IPS-15b (cell line): ENCODE data around the gene PLEKHM3.
A peak's percentile ranks its signal among the peaks of the same experiment; 100 is the strongest.

Source experiments
- H3K27me3 ChIP-seq: one replicate; pipeline ENCODE4 v1.6.1; 2013; ENCODE audit warnings: low read length; ENCODE audit not compliant: control insufficient read depth, insufficient read depth
- H3K36me3 ChIP-seq: one replicate; pipeline ENCODE4 v1.6.1; 2013; ENCODE audit warnings: low read length; ENCODE audit not compliant: control insufficient read depth, insufficient read depth
- H3K4me1 ChIP-seq: one replicate; pipeline ENCODE4 v1.6.1; 2013; ENCODE audit warnings: mild to moderate bottlenecking, low read length; ENCODE audit not compliant: control insufficient read depth, insufficient read depth
- H3K4me3 ChIP-seq: one replicate; pipeline ENCODE4 v1.5.1; 2013; ENCODE audit warnings: low read depth, low read length
- H3K9ac ChIP-seq: one replicate; pipeline ENCODE4 v1.6.1; 2013; ENCODE audit warnings: low read depth, mild to moderate bottlenecking, low read length
- H3K9me3 ChIP-seq: one replicate; pipeline ENCODE4 v1.6.1; 2013; ENCODE audit warnings: mild to moderate bottlenecking, low read length; ENCODE audit not compliant: control insufficient read depth, insufficient read depth

PLEKHM3 gene

DNA sequence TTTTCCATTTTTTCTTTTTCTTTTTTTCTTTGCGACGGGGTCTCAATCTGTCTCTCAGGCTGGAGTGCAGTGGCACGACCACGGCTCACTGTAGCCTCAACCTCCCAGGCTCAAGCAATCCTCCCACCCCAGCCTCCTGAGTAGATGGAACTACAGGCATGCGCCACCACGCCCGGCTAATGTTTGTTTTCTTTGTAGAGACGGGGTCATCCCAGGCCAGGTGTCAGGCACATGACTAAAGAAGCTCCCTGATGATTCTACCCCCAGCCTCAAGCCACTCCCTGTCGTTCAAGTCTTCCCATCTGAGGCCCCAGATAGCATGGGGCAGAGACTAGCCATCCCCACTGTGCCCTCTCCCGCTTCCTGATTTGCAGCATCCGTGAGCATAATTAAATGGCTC, 245.8 kb downstream of the PLEKHM3 start:
- Histone ChIP-seq H3K9me3 (no peaks in the 10 kb centered on the region), H3K4me1 (no peaks in the 10 kb centered on the region), H3K9ac (no peak overlapping the region), H3K27me3 (no peaks in the 10 kb centered on the region), H3K4me3 (no peak overlapping the region), H3K36me3 (no peaks in the 10 kb centered on the region)

DNA sequence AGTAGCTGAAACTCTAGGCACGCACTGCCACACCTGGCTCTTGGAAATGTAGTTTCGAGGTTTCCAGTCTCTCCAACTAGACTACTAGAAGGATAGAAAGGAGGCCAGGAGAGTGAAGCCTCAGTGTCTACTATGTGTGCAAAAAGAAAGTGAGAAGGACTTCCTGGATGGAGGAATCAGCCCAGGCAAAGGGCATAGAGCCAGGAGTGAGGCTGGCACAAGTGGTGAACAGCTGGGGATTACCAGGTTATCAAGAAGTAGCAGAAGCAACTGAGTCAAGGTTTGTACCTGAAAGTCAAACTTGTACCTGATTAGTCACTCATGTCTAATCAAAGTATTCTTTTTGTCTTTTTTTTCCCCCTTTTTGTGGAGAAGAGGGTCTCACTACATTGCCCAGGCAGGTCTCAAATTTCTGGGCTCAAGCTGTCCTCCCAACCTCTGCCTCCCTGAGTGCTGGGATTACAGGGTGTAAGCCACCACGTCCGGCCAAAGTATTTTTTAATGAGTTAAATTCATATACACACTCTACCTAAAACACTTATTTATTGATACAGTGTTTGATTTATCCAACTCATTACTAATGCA, 246.9 kb downstream of the PLEKHM3 start:
- Histone ChIP-seq H3K9ac (no peak overlapping the region), H3K4me3 (no peak overlapping the region), H3K4me1 (no peaks in the 10 kb centered on the region)

DNA sequence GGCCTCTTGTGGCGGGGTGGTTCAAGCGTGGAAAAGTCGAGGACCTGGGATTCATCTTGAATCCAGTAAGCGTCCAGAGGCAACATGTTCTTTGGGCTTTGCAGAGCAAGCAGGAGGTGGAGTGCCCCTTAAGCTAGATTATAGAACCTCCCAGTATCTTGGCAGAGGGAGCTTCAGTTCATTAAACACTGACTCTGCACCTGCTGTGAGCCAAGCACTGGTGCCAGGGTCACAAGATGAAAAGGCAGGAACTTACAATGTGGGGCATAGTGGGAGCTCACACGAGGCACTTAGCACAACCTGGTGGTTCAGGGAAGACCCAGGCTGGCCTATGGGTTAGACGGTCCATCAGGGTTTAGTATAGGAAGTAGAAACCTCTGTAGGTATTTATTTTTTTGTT, 248.2 kb downstream of the PLEKHM3 start:
- Histone ChIP-seq H3K4me3 (no peak overlapping the region), H3K9me3 (no peaks in the 10 kb centered on the region), H3K9ac (no peak overlapping the region), H3K4me1 (no peaks in the 10 kb centered on the region), H3K36me3 (no peaks in the 10 kb centered on the region), H3K27me3 (no peaks in the 10 kb centered on the region)

More for the DNA sequence above, 246.9 kb downstream of the PLEKHM3 start:
- Histone ChIP-seq H3K9me3 (no peaks in the 10 kb centered on the region), H3K27me3 (no peaks in the 10 kb centered on the region), H3K36me3 (no peaks in the 10 kb centered on the region)

DNA sequence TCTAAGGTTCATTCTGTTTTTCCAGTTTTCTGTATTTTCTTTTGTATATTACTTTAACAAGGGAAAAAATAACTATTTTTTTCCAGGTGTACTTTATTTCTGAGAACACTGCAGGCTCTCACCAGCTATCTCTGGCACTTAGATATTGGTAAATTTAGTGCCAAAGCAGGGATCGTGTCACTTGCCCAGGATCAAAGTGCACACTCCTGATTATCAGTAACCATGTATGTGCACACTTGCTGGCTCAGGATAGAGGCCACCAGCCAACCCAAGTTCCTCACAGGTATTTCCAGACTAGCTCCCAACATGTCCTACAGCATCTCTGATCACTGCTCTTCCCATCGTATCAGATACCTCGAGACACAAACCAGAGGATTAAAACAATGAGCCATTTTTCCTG, 249.9 kb downstream of the PLEKHM3 start:
- Histone ChIP-seq H3K27me3 (no peaks in the 10 kb centered on the region), H3K36me3 (no peaks in the 10 kb centered on the region), H3K4me3 (no peak overlapping the region), H3K9me3 (no peaks in the 10 kb centered on the region), H3K9ac (no peak overlapping the region), H3K4me1 (peaks cover 2% of the 10 kb centered on the region)

DNA sequence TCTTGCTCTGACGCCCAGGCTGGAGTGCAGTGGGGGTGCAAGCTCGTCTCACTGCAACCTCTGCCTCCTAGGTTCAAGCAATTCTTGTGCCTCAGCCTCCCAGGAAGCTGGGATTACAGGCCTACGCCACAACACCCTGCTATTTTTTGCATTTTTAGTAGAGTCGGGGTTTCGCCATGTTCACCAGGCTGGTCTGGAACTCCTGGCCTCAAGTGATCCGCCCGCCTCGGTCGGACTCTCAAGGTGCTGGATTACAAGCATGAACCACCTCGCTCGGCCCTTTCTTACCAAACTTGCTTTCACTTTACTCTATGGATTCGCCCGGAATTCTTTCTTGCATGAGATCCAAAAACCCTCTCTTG, 252.5 kb downstream of the PLEKHM3 start:
- H3K4me3 ChIP-seq, result no peak overlapping the region
- peaks cover 2% of the 10 kb centered on the region for H3K36me3 ChIP-seq
- no peaks in the 10 kb centered on the region for H3K27me3 ChIP-seq
- H3K4me1 ChIP-seq, result peaks cover 2% of the 10 kb centered on the region
- H3K9ac ChIP-seq, result no peak overlapping the region
- no peaks in the 10 kb centered on the region for H3K9me3 ChIP-seq

DNA sequence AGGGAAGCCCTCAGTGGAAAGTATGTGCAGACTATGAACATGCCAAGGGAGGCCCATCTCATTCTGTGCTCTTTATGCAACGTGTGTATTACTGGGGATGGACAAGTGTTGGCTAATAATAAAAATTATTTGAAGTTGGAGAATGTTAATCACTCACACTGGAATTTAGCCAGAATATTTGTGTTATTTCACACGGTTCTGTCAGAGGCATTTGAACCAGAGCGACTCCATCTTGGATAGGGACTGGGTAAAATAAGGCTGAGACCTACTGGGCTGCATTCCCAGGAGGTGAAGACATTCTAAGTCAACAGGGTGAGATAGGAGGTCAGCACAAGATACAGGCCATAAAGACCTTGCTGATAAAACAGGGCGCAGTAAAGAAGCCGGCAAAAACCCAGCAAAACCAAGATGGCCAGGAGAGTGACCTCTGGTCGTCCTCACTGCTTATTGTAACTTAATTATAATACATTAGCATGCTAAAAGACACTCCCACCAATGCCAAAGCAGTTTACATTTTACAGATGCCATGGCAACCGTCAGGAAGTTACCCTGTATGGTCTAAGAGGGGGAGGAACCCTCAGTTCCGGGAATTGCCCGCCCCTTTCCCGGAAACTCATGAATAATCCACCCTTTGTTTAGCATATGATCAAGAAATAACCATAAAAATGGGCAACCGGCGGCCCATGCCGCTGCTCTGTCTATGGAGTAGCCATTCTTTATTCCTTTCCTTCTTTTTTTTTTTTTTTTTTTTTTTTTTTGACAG, 253.1 kb downstream of the PLEKHM3 start:
- Histone ChIP-seq H3K9me3 (no peaks in the 10 kb centered on the region), H3K27me3 (no peaks in the 10 kb centered on the region), H3K36me3 (peaks cover 8% of the 10 kb centered on the region), H3K9ac (no peak overlapping the region), H3K4me3 (no peak overlapping the region), H3K4me1 (peaks cover 2% of the 10 kb centered on the region)

DNA sequence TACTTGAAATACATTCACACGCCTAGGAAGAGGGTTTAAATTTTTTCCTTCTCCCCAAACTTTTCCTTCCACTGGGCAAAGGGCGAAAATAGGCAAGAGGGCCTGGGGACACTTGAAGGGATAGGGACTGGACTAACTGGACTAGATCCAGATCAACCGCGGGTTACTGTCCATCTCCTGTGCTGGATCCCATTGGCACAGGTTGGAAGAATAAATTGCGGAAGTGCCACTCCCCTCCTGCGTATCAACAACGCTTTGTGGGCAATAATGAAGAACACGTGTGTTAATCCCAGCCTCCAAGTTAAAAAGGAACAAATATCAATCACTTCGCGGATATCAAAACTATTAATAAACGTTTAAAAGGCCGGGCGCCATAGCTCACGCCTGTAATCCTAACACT, 253.9 kb downstream of the PLEKHM3 start:
- peak overlapping the region; percentile 61 for H3K4me3 ChIP-seq
- no peaks in the 10 kb centered on the region for H3K9me3 ChIP-seq
- H3K36me3 ChIP-seq, result peaks cover 15% of the 10 kb centered on the region
- H3K4me1 ChIP-seq, result peaks cover 2% of the 10 kb centered on the region
- no peaks in the 10 kb centered on the region for H3K27me3 ChIP-seq
- no peak overlapping the region for H3K9ac ChIP-seq
